Nephron (organoid): ENCODE data around the gene SIKE1.
A peak's percentile ranks its signal among the peaks of the same experiment; 100 is the strongest.

Source experiments
- H3K27ac Mint-ChIP-seq, 3 experiments: 2 replicates each; pipeline ENCODE4 v1.8.0; 2020; ENCODE audit warnings: mixed read lengths in 3 of 3, mild to moderate bottlenecking in 2 of 3, moderate library complexity in 1 of 3
- H3K27me3 Mint-ChIP-seq: 2 replicates; pipeline ENCODE4 v1.8.0; 2021; ENCODE audit warnings: low read depth, mild to moderate bottlenecking, moderate library complexity, mixed read lengths
- H3K36me3 Mint-ChIP-seq: 2 replicates; pipeline ENCODE4 v1.8.0; 2020; ENCODE audit warnings: low read depth, mixed read lengths
- H3K4me1 Mint-ChIP-seq: 2 replicates; pipeline ENCODE4 v1.8.0; 2020; ENCODE audit warnings: mixed read lengths
- H3K4me3 Mint-ChIP-seq, 3 experiments: 2 replicates each; pipeline ENCODE4 v1.8.0; 2020; ENCODE audit warnings: mild to moderate bottlenecking in 3 of 3, mixed read lengths in 3 of 3, moderate library complexity in 2 of 3
- H3K9me3 Mint-ChIP-seq: 2 replicates; pipeline ENCODE4 v1.8.0; 2020; ENCODE audit warnings: mixed read lengths
- TF ChIP-seq, protein P1 (sequence below), 3 experiments: fragments of 200-600 bp; sonication (generic); IDR thresholded peaks; one replicate each; pipeline ENCODE4 v1.5.0; 2021; ENCODE audit warnings: antibody characterized with exemption in 3 of 3; ENCODE audit not compliant: unreplicated experiment in 3 of 3

Gene SIKE1

DNA sequence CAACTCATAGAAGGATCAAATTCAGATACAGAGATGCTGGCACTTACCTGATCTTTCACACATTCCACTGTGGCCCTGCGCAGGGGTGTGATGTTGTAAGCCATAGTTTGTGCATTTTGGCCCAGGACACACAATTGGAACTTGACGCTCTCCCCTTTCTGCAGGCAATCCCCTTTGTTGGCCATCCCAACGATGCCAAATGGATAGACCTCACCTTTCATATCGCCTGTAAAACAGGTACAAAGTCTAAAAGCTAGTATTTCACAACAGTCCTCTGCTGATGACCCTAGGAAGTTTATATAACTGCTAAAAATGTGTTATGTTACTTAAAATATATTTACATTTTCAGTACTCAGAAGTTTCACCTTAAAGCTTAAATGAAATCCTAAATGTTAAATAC lies 60.0 kb downstream of the SIKE1 start:
- Mint-ChIP-seq H3K4me3 (peak overlapping the region in 1 of 3 experiments; percentile 2), H3K27me3 (no peaks in the 10 kb centered on the region), H3K27ac (no peak overlapping the region), H3K4me1 (peaks cover 22% of the 10 kb centered on the region), H3K36me3 (peaks cover 86% of the 10 kb centered on the region), H3K9me3 (no peaks in the 10 kb centered on the region)
- TF ChIP-seq, protein P1, sequence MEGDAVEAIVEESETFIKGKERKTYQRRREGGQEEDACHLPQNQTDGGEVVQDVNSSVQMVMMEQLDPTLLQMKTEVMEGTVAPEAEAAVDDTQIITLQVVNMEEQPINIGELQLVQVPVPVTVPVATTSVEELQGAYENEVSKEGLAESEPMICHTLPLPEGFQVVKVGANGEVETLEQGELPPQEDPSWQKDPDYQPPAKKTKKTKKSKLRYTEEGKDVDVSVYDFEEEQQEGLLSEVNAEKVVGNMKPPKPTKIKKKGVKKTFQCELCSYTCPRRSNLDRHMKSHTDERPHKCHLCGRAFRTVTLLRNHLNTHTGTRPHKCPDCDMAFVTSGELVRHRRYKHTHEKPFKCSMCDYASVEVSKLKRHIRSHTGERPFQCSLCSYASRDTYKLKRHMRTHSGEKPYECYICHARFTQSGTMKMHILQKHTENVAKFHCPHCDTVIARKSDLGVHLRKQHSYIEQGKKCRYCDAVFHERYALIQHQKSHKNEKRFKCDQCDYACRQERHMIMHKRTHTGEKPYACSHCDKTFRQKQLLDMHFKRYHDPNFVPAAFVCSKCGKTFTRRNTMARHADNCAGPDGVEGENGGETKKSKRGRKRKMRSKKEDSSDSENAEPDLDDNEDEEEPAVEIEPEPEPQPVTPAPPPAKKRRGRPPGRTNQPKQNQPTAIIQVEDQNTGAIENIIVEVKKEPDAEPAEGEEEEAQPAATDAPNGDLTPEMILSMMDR (IDR thresholded peaks at IDR 0.05; ENCODE audit: unreplicated experiment in 3 of 3) = no peak
